CD4-positive, alpha-beta T cell treated with Interleukin-21 for 1 hour (primary cell): Measurements from ENCODE around the gene CALB2.

Experiments
- DNase-seq: peaks from one replicate; pipeline ENCODE4 v3.0.0-alpha.2; 2020

Gene CALB2

GRCh38 chr16:71399801-71400563 is 41.5 kb downstream of the CALB2 start:
- DNase-seq, result no peak

GRCh38 chr16:71402007-71402406 is 43.5 kb downstream of the CALB2 start:
- no peak for DNase-seq

- no peak for DNase-seq
These were observed 44.2 kb downstream of the CALB2 start for GRCh38 chr16:71402674-71403073.

GRCh38 chr16:71404364-71404763 is 45.8 kb downstream of the CALB2 start:
- no peak for DNase-seq

- no peak for DNase-seq
These were observed 47.8 kb downstream of the CALB2 start for GRCh38 chr16:71406316-71406715.

GRCh38 chr16:71406724-71407123 is 48.2 kb downstream of the CALB2 start:
- no peak for DNase-seq

- DNase-seq, result no peak
These were observed 49.2 kb downstream of the CALB2 start for GRCh38 chr16:71407731-71408130.

- DNase-seq, result no peak
These were observed 50.0 kb downstream of the CALB2 start for GRCh38 chr16:71408536-71408935.

- DNase-seq, result no peak
These were observed 50.7 kb downstream of the CALB2 start for GRCh38 chr16:71409011-71409775.

GRCh38 chr16:71410146-71410545 is 51.6 kb downstream of the CALB2 start:
- no peak for DNase-seq

- DNase-seq, result peak; percentile 61
These were observed 54.0 kb downstream of the CALB2 start for GRCh38 chr16:71412270-71413160.

GRCh38 chr16:71413341-71413740 is 54.8 kb downstream of the CALB2 start:
- DNase-seq, result no peak

- no peak for DNase-seq
These were observed 55.5 kb downstream of the CALB2 start for GRCh38 chr16:71414038-71414437.

GRCh38 chr16:71421911-71422310 is 63.4 kb downstream of the CALB2 start:
- peak; percentile 5 for DNase-seq

- DNase-seq, result no peak
These were observed 64.5 kb downstream of the CALB2 start for GRCh38 chr16:71423016-71423415.

GRCh38 chr16:71423865-71424264 is 65.3 kb downstream of the CALB2 start:
- DNase-seq, result no peak

- no peak for DNase-seq
These were observed 66.1 kb downstream of the CALB2 start for GRCh38 chr16:71424626-71425025.

GRCh38 chr16:71425746-71426068 is 67.2 kb downstream of the CALB2 start:
- no peak for DNase-seq

GRCh38 chr16:71426069-71426879 is 67.8 kb downstream of the CALB2 start:
- peak; percentile 30 for DNase-seq

GRCh38 chr16:71426880-71427615 is 68.5 kb downstream of the CALB2 start:
- DNase-seq, result no peak

- no peak for DNase-seq
These were observed 69.9 kb downstream of the CALB2 start for GRCh38 chr16:71428385-71428784.

- no peak for DNase-seq
These were observed 70.4 kb downstream of the CALB2 start for GRCh38 chr16:71428883-71429282.
